H9 (cell line): ENCODE measurements around the gene IGLON5. TPM values are rescaled to one million over a fixed set of nuclear protein-coding genes. Genes with fewer than 3 reads are reported as not detected.

Experiments
- DNase-seq: peaks from one replicate; pipeline ENCODE4 v3.0.0-alpha.2; 2017
- H2AFZ ChIP-seq: one replicate; pipeline ENCODE4 v1.6.1; 2013; ENCODE audit warnings: mild to moderate bottlenecking, low read length, control low read depth, moderate library complexity
- H2AK5ac ChIP-seq: 2 replicates; pipeline ENCODE4 v1.6.1; 2013; ENCODE audit warnings: low read length, control low read depth, mixed read lengths; ENCODE audit not compliant: insufficient read length
- H2BK120ac ChIP-seq: one replicate; pipeline ENCODE4 v1.6.1; 2013; ENCODE audit warnings: low read depth, mild to moderate bottlenecking, low read length, control low read depth, inconsistent platforms; ENCODE audit not compliant: poor library complexity, severe bottlenecking
- H2BK12ac ChIP-seq: 2 replicates; pipeline ENCODE4 v1.6.1; 2013; ENCODE audit warnings: low read length, control low read depth, mixed read lengths, low read depth; ENCODE audit not compliant: insufficient read length
- H2BK15ac ChIP-seq: 2 replicates; pipeline ENCODE4 v1.6.1; 2013; ENCODE audit warnings: low read depth, low read length, control low read depth
- H2BK20ac ChIP-seq: one replicate; pipeline ENCODE4 v1.6.1; 2013; ENCODE audit warnings: low read depth, mild to moderate bottlenecking, low read length, control low read depth, inconsistent platforms; ENCODE audit not compliant: poor library complexity, severe bottlenecking
- H2BK5ac ChIP-seq: 2 replicates; pipeline ENCODE4 v1.6.1; 2013; ENCODE audit warnings: low read length, control low read depth, mixed read lengths; ENCODE audit not compliant: insufficient read length
- H3K14ac ChIP-seq: 2 replicates; pipeline ENCODE4 v1.6.1; 2013; ENCODE audit warnings: low read length, control low read depth; ENCODE audit not compliant: insufficient read depth
- H3K18ac ChIP-seq: 2 replicates; pipeline ENCODE4 v1.6.1; 2013; ENCODE audit warnings: low read depth, mild to moderate bottlenecking, mixed read lengths, low read length, control low read depth; ENCODE audit not compliant: insufficient read length
- H3K23ac ChIP-seq: 2 replicates; pipeline ENCODE4 v1.6.1; 2013; ENCODE audit warnings: low read length, control low read depth, mixed read lengths, low read depth; ENCODE audit not compliant: insufficient read length
- H3K23me2 ChIP-seq: 2 replicates; pipeline ENCODE4 v1.6.1; 2013; ENCODE audit warnings: low read depth, mild to moderate bottlenecking, mixed read lengths, low read length, control low read depth; ENCODE audit not compliant: insufficient read length, poor library complexity, severe bottlenecking
- H3K27ac ChIP-seq: 2 replicates; pipeline ENCODE4 v1.5.1; 2013; ENCODE audit warnings: low read length, control low read depth, mixed read lengths, low read depth; ENCODE audit not compliant: insufficient read length
- H3K27me3 ChIP-seq: 2 replicates; pipeline ENCODE4 v1.6.1; 2013; ENCODE audit warnings: low read length, control low read depth, inconsistent platforms; ENCODE audit not compliant: insufficient read depth
- H3K4ac ChIP-seq: 2 replicates; pipeline ENCODE4 v1.6.1; 2013; ENCODE audit warnings: low read depth, mild to moderate bottlenecking, control low read depth, inconsistent platforms, low read length, moderate library complexity
- H3K4me1 ChIP-seq: 2 replicates; pipeline ENCODE4 v1.6.1; 2013; ENCODE audit warnings: low read length, control low read depth, inconsistent platforms; ENCODE audit not compliant: insufficient read depth
- H3K4me2 ChIP-seq: 2 replicates; pipeline ENCODE4 v1.6.1; 2013; ENCODE audit warnings: low read length, control low read depth, mixed read lengths; ENCODE audit not compliant: insufficient read length, insufficient read depth
- H3K56ac ChIP-seq: 2 replicates; pipeline ENCODE4 v1.6.1; 2013; ENCODE audit warnings: low read depth, mild to moderate bottlenecking, mixed read lengths, low read length, control low read depth; ENCODE audit not compliant: insufficient read length
- H3K79me1 ChIP-seq: 2 replicates; pipeline ENCODE4 v1.6.1; 2013; ENCODE audit warnings: low read depth, mild to moderate bottlenecking, moderate library complexity, low read length, control low read depth, inconsistent platforms; ENCODE audit not compliant: insufficient read depth, poor library complexity, severe bottlenecking
- H3K79me2 ChIP-seq: 2 replicates; pipeline ENCODE4 v1.6.1; 2013; ENCODE audit warnings: low read length, control low read depth, inconsistent platforms; ENCODE audit not compliant: insufficient read depth
- H3K9ac ChIP-seq: 2 replicates; pipeline ENCODE4 v1.6.1; 2013; ENCODE audit warnings: low read length, control low read depth, mixed read lengths; ENCODE audit not compliant: insufficient read length; ENCODE audit errors: extremely low read depth
- H3K9me3 ChIP-seq: one replicate; pipeline ENCODE4 v1.6.1; 2013; ENCODE audit warnings: low read depth, low read length, inconsistent platforms; ENCODE audit not compliant: control insufficient read depth
- H3T11ph ChIP-seq: one replicate; pipeline ENCODE4 v1.6.1; 2013; ENCODE audit warnings: mild to moderate bottlenecking, low read length, control low read depth, inconsistent platforms
- H4K20me1 ChIP-seq: one replicate; pipeline ENCODE4 v1.6.1; 2013; ENCODE audit not compliant: control insufficient read depth, insufficient read length, insufficient read depth
- H4K5ac ChIP-seq: 2 replicates; pipeline ENCODE4 v1.6.1; 2013; ENCODE audit warnings: low read depth, mild to moderate bottlenecking, mixed read lengths, low read length, control low read depth; ENCODE audit not compliant: insufficient read length
- H4K8ac ChIP-seq: replicated peaks from 2 replicates; pipeline ENCODE4 v1.6.1; 2013; ENCODE audit warnings: low read length, control low read depth, mixed read lengths, low read depth; ENCODE audit not compliant: insufficient read length
- H4K91ac ChIP-seq: 2 replicates; pipeline ENCODE4 v1.6.1; 2013; ENCODE audit warnings: low read depth, mild to moderate bottlenecking, moderate library complexity, mixed read lengths, low read length, control low read depth; ENCODE audit not compliant: insufficient read length
- H3K27ac Mint-ChIP-seq, 3 experiments: 2 replicates in 2 of 3; 3 replicates in 1 of 3; pipeline ENCODE4 v1.8.0; 2020 to 2021; ENCODE audit warnings: mixed read lengths in 3 of 3, mild to moderate bottlenecking in 1 of 3, moderate library complexity in 1 of 3
- H3K27me3 Mint-ChIP-seq: 2 replicates; pipeline ENCODE4 v1.8.0; 2021; ENCODE audit warnings: low read depth, mild to moderate bottlenecking, moderate library complexity, mixed read lengths
- H3K36me3 Mint-ChIP-seq, 3 experiments: 2 replicates in 2 of 3; 3 replicates in 1 of 3; pipeline ENCODE4 v1.8.0; 2020 to 2021; ENCODE audit warnings: low read depth in 3 of 3, mixed read lengths in 3 of 3; ENCODE audit not compliant: insufficient read depth in 1 of 3
- H3K4me1 Mint-ChIP-seq, 2 experiments: 2 replicates each; pipeline ENCODE4 v1.8.0; 2020; ENCODE audit warnings: mixed read lengths in 2 of 2
- H3K4me3 Mint-ChIP-seq, 2 experiments: 2 replicates in 1 of 2; 3 replicates in 1 of 2; pipeline ENCODE4 v1.8.0; 2020 to 2021; ENCODE audit warnings: mild to moderate bottlenecking in 2 of 2, mixed read lengths in 2 of 2, moderate library complexity in 1 of 2
- H3K9me3 Mint-ChIP-seq, 2 experiments: 2 replicates in 1 of 2; 3 replicates in 1 of 2; pipeline ENCODE4 v1.8.0; 2020; ENCODE audit warnings: mild to moderate bottlenecking in 2 of 2, mixed read lengths in 2 of 2, moderate library complexity in 1 of 2
- CTCF ChIP-seq: fragments of 200-600 bp; sonication (generic); conservative IDR thresholded peaks from 3 replicates; pipeline ENCODE4 v1.8.0; 2021; ENCODE audit warnings: antibody characterized with exemption, mild to moderate bottlenecking
- WGBS: extraction: QIAGEN DNeasy Blood & Tissue Kit; methylation state at CpG from one replicate; pipeline ENCODE4 v1.1.7; 2013; ENCODE audit warnings: missing lambda C conversion rate, low lambda C conversion rate, mixed read lengths; ENCODE audit not compliant: insufficient read length; ENCODE audit errors: extremely low coverage; 5-methylcytosine and 5-hydroxymethylcytosine counted together
- total RNA-seq: library from RNA; stranded (reverse); gene quantifications from 2 replicates; pipeline ENCODE4 v1.2.1, GENCODE V29; 2021

The IGLON5 gene
- total RNA-seq, 1 experiment from 2014 or later: 41.4 TPM

GRCh38 chr19:51366389-51367254, 55.2 kb downstream of the IGLON5 start:
- Histone ChIP-seq H2BK120ac (no peak overlapping the region), H3K23me2 (peaks cover 21% of the 10 kb centered on the region), H3K18ac (no peak overlapping the region), H3K4me1 (no peaks in the 10 kb centered on the region), H3K4me2 (peak overlapping the region; percentile 89), H3K9me3 (no peaks in the 10 kb centered on the region), H3K79me1 (no peaks in the 10 kb centered on the region), H2BK15ac (no peak overlapping the region), H2AK5ac (no peak overlapping the region), H3K23ac (no peak overlapping the region), H4K5ac (no peak overlapping the region), H3K27me3 (no peaks in the 10 kb centered on the region), H4K91ac (no peak overlapping the region), H3K56ac (no peak overlapping the region), H3K14ac (no peak overlapping the region), H2BK5ac (no peak overlapping the region), H3K27ac (no peak overlapping the region), H3K4ac (no peak overlapping the region), H3K9ac (peak overlapping the region; percentile 3), H2BK20ac (no peak overlapping the region), H3K79me2 (no peaks in the 10 kb centered on the region), H3T11ph (no peak overlapping the region), H4K8ac (no peak overlapping the region), H2AFZ (no peak overlapping the region), H4K20me1 (no peaks in the 10 kb centered on the region), H2BK12ac (no peak overlapping the region)
- Mint-ChIP-seq H3K27me3 (peaks cover 8% of the 10 kb centered on the region), H3K27ac (peak overlapping the region; percentile 92 to 98 (median 97)), H3K36me3 (no peaks in the 10 kb centered on the region), H3K4me3 (peak overlapping the region; percentile 95 to 100), H3K4me1 (peaks cover 36 to 40% of the 10 kb centered on the region in 2 experiments), H3K9me3 (no peaks in the 10 kb centered on the region)
- DNase-seq: peak; percentile 99
- TF ChIP-seq CTCF: no peak
- no CpG with 5 or more reads among the region's 54 CpGs for WGBS
